B cell (primary cell): Measurements from ENCODE around the gene AMELX.

ENCODE experiments used
- EZH2 ChIP-seq: IDR thresholded peaks from 2 replicates; pipeline ENCODE4 v1.6.1; 2012; ENCODE audit warnings: borderline replicate concordance, low read depth, mild to moderate bottlenecking, moderate library complexity, low read length; ENCODE audit not compliant: insufficient read depth, poor library complexity, severe bottlenecking
- TF ChIP-seq, protein P1 (sequence below): fragments of 200-600 bp; IDR thresholded peaks from one replicate; pipeline ENCODE4 v1.8.0; 2022; ENCODE audit warnings: antibody characterized with exemption, mild to moderate bottlenecking

GRCh38 chrX:11269006-11269405, 24.2 kb upstream of the AMELX start:
- TF ChIP-seq, protein P1, sequence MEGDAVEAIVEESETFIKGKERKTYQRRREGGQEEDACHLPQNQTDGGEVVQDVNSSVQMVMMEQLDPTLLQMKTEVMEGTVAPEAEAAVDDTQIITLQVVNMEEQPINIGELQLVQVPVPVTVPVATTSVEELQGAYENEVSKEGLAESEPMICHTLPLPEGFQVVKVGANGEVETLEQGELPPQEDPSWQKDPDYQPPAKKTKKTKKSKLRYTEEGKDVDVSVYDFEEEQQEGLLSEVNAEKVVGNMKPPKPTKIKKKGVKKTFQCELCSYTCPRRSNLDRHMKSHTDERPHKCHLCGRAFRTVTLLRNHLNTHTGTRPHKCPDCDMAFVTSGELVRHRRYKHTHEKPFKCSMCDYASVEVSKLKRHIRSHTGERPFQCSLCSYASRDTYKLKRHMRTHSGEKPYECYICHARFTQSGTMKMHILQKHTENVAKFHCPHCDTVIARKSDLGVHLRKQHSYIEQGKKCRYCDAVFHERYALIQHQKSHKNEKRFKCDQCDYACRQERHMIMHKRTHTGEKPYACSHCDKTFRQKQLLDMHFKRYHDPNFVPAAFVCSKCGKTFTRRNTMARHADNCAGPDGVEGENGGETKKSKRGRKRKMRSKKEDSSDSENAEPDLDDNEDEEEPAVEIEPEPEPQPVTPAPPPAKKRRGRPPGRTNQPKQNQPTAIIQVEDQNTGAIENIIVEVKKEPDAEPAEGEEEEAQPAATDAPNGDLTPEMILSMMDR = no peak
- TF ChIP-seq EZH2 = no peak
